GM23338 (cell line): ENCODE results near the gene ST3GAL6.

ENCODE experiments used
- CTCF ChIP-seq, 2 experiments: fragments of 200-600 bp in 1 of 2; sonication (generic) in 1 of 2; conservative IDR thresholded peaks; 2 replicates each; pipeline versions ENCODE4 v1.5.1 to v1.6.1; 2016 to 2017; ENCODE audit warnings: antibody characterized with exemption in 2 of 2, low read depth in 2 of 2, mild to moderate bottlenecking in 2 of 2, moderate library complexity in 1 of 2
- ETS1 ChIP-seq: IDR thresholded peaks from 2 replicates; pipeline ENCODE4 v1.6.1; 2016; ENCODE audit warnings: antibody characterized with exemption
- EZH2 ChIP-seq: fragments of 200-600 bp; sonication (generic); IDR thresholded peaks from one replicate; pipeline ENCODE4 v1.8.0; 2017; ENCODE audit warnings: antibody characterized with exemption, mild to moderate bottlenecking, low read depth; ENCODE audit not compliant: unreplicated experiment
- JUNB ChIP-seq: IDR thresholded peaks from one replicate; pipeline ENCODE4 v1.6.1; 2016; ENCODE audit warnings: antibody characterized with exemption; ENCODE audit not compliant: unreplicated experiment
- POLR2AphosphoS5 ChIP-seq: IDR thresholded peaks from 2 replicates; pipeline ENCODE4 v1.6.1; 2016; ENCODE audit warnings: antibody characterized with exemption, low read depth
- ZNF331 ChIP-seq: fragments of 250-450 bp; sonication (Bioruptor Pico); IDR thresholded peaks from 2 replicates; pipeline ENCODE4 v1.5.0; 2020; ENCODE audit warnings: low read depth, mild to moderate bottlenecking, moderate library complexity
- ZNF462 ChIP-seq: fragments of 250-450 bp; sonication (Bioruptor Pico); IDR thresholded peaks from 2 replicates; pipeline ENCODE4 v1.5.0; 2020; ENCODE audit warnings: mild to moderate bottlenecking, moderate library complexity

- TF ChIP-seq CTCF (conservative IDR thresholded peaks at IDR 0.05; ENCODE audit: low read depth in 2 of 2) (no peak), ZNF331 (CRISPR knock-in tag) (no peak), POLR2AphosphoS5 (no peak), EZH2 (no peak), ZNF462 (no peak), JUNB (no peak), ETS1 (no peak)
These were observed 8.9 kb downstream of the ST3GAL6 start for GRCh38 chr3:98772022-98772421.
